ENCODE data around the gene KRTAP5-6. TPM values are rescaled to one million over a fixed set of nuclear protein-coding genes. Genes with fewer than 3 reads are reported as not detected.

Gene KRTAP5-6
- total RNA-seq, 1 experiment from 2014 or later = not detected

GRCh38 chr11:1744891-1745700, 48.1 kb downstream of the KRTAP5-6 start:
- no peak overlapping the region for H3K4me3 ChIP-seq
- H3K9me3 ChIP-seq (replicated peaks) = no peaks in the 10 kb centered on the region; the same call in 1 of the 2 replicates
- no peak overlapping the region for H3K27ac ChIP-seq
- peaks cover 20% of the 10 kb centered on the region for H3K4me1 ChIP-seq (replicated peaks)
- no peaks in the 10 kb centered on the region for H3K36me3 ChIP-seq
- H3K27me3 ChIP-seq (replicated peaks) = peaks cover 21% of the 10 kb centered on the region
- no peak for DNase-seq (ENCODE audit: low read depth in 1 of 2, low spot score in 2 of 2)

DNA sequence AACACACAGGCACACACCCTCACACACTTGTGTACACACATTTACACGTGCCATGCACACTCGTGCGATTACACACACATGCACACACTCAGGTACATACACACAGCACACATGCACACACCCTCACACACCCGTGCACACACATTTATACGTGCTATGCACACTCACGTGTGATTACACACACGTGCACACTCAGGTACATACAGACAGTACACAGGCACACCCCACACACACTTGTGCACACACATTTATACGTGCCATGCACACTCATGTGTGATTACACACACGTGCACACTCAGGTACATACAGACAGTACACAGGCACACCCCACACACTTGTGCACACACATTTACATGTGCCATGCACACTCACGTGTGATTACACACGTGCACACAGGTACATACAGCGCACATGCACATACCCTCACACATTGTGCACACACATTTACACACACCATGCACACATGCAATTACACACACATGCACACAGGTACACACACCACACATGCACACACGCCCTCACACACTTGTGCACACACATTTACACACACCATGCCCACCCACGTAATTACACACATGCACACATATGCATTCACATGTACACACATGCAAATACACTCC, 48.8 kb downstream of the KRTAP5-6 start:
- no peak for DNase-seq (ENCODE audit: low read depth in 1 of 2, low spot score in 2 of 2)
- no peaks in the 10 kb centered on the region; the same call in 1 of the 2 replicates for H3K9me3 ChIP-seq (replicated peaks)
- H3K36me3 ChIP-seq = no peaks in the 10 kb centered on the region
- H3K27ac ChIP-seq = no peak overlapping the region
- peaks cover 21% of the 10 kb centered on the region for H3K27me3 ChIP-seq (replicated peaks)
- H3K4me3 ChIP-seq = no peak overlapping the region
- H3K4me1 ChIP-seq (replicated peaks) = peaks cover 27% of the 10 kb centered on the region

GRCh38 chr11:1746511-1746931, 49.5 kb downstream of the KRTAP5-6 start:
- H3K27me3 ChIP-seq (replicated peaks) = peaks cover 21% of the 10 kb centered on the region
- H3K4me1 ChIP-seq (replicated peaks) = peaks cover 31% of the 10 kb centered on the region
- no peak overlapping the region for H3K4me3 ChIP-seq
- no peak overlapping the region for H3K27ac ChIP-seq
- no peak for DNase-seq (ENCODE audit: low read depth in 1 of 2, low spot score in 2 of 2)
- H3K36me3 ChIP-seq = peaks cover 4% of the 10 kb centered on the region; the same call in 1 of the 2 replicates
- H3K9me3 ChIP-seq (replicated peaks) = no peaks in the 10 kb centered on the region; the same call in 1 of the 2 replicates

DNA sequence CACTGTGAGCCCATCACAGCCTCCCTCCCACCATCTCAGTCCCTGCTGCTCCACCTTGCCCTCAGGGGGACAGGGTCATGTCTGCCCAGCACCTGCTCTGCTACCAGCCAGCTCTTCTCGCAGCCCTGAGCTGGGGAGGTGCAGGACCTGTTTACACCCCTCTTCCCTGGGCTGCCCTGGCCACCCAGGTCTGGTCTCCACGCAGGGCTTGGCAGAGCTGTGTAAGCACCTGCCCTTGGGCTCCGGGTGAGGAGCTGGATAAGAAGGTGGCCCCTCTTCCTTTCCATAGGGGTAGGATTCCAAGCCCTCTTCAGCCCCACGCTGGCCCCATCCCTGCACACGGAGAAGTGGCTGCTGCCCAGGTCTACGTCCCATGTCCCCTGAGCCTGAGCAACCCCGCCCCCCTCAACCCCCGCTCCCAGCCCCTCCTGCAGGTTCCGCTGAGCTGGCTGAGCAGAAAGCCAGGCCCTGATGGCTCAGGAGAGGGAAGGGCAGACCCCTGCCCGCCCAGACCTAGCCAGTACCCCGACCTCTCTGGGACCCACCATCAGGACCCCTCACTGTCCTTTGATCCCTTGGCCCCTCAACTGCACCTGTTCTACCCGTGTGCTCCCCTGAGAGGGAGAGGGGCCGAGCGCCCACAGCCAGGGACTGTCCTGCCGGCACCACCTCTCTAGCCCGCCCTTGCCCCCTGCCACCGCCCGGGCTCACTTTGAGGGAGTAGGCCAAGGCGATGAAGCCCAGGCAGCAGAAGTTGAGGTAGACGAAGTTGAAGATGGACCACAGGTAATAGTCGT, 50.2 kb downstream of the KRTAP5-6 start:
- H3K27ac ChIP-seq = no peak overlapping the region
- no peak for DNase-seq (ENCODE audit: low read depth in 1 of 2, low spot score in 2 of 2)
- peaks cover 31% of the 10 kb centered on the region for H3K4me1 ChIP-seq (replicated peaks)
- no peak overlapping the region for H3K4me3 ChIP-seq
- H3K27me3 ChIP-seq (replicated peaks) = peaks cover 18% of the 10 kb centered on the region
- H3K36me3 ChIP-seq = peaks cover 5% of the 10 kb centered on the region
- H3K9me3 ChIP-seq (replicated peaks) = no peaks in the 10 kb centered on the region; the same call in 1 of the 2 replicates

Other genes starting within 250 kb of the KRTAP5-6 start
- 3.9 and 9.1 TPM in 2 replicates for gene MOB2, start 210.4 kb upstream of the KRTAP5-6 start, total RNA-seq (2014; rRNA removed; shearing (Covaris generic))
- 0.13 and 0.82 TPM in 2 replicates for gene DUSP8, start 124.9 kb upstream of the KRTAP5-6 start, total RNA-seq (2014; rRNA removed; shearing (Covaris generic))
- gene KRTAP5-1, start 111.9 kb upstream of the KRTAP5-6 start, total RNA-seq (2014; rRNA removed; shearing (Covaris generic)) = not detected in 2 replicates
- not detected in 2 replicates for gene KRTAP5-2, start 98.9 kb upstream of the KRTAP5-6 start, total RNA-seq (2014; rRNA removed; shearing (Covaris generic))
- not detected in 2 replicates for gene KRTAP5-3, start 88.7 kb upstream of the KRTAP5-6 start, total RNA-seq (2014; rRNA removed; shearing (Covaris generic))
- not detected in 2 replicates for gene KRTAP5-4, start 75.1 kb upstream of the KRTAP5-6 start, total RNA-seq (2014; rRNA removed; shearing (Covaris generic))
- not detected in 2 replicates for gene KRTAP5-5, start 67.4 kb upstream of the KRTAP5-6 start, total RNA-seq (2014; rRNA removed; shearing (Covaris generic))
- 0.05 TPM in 1 of 2 replicates, not detected in the other for gene IFITM10, start 53.4 kb downstream of the KRTAP5-6 start, total RNA-seq (2014; rRNA removed; shearing (Covaris generic))
- gene CTSD, start 66.7 kb downstream of the KRTAP5-6 start, total RNA-seq (2014; rRNA removed; shearing (Covaris generic)) = 245 and 253 TPM in 2 replicates
- gene SYT8, start 137.8 kb downstream of the KRTAP5-6 start, total RNA-seq (2014; rRNA removed; shearing (Covaris generic)) = 0.06 TPM in 1 of 2 replicates, not detected in the other
- gene TNNI2, start 141.8 kb downstream of the KRTAP5-6 start, total RNA-seq (2014; rRNA removed; shearing (Covaris generic)) = not detected in 2 replicates
- 0.50 and 3.4 TPM in 2 replicates for gene LSP1, start 155.9 kb downstream of the KRTAP5-6 start, total RNA-seq (2014; rRNA removed; shearing (Covaris generic))
- not detected in 2 replicates for gene PRR33, start 194.7 kb downstream of the KRTAP5-6 start, total RNA-seq (2014; rRNA removed; shearing (Covaris generic))
- 7.5 and 8.0 TPM in 2 replicates for gene TNNT3, start 222.5 kb downstream of the KRTAP5-6 start, total RNA-seq (2014; rRNA removed; shearing (Covaris generic))